NCI-H2227 treated with DMSO at 0.1 percent for 48 hours (cell line): ENCODE measurements around the gene DPY19L1.
"Not testable (repeated sequence)": the region's sequence is repeated elsewhere in the genome, so short reads cannot be mapped to it uniquely, and the experiment has no call there.

Source experiments
- DNase-seq: peaks from one replicate; lab custom pipeline; 2025; lab: John Stamatoyannopoulos, UW

The DPY19L1 gene

GRCh38 chr7:34988442-34989125 is 48.7 kb downstream of the DPY19L1 start:
- not testable (repeated sequence) for DNase-seq

- not testable (repeated sequence) for DNase-seq
These were observed 52.1 kb downstream of the DPY19L1 start for GRCh38 chr7:34985155-34985554.

- not testable (repeated sequence) for DNase-seq
These were observed 53.1 kb downstream of the DPY19L1 start for GRCh38 chr7:34984140-34984539.

- no peak for DNase-seq
These were observed 54.8 kb downstream of the DPY19L1 start for GRCh38 chr7:34982371-34983019.

GRCh38 chr7:34979124-34979523 is 58.2 kb downstream of the DPY19L1 start:
- not testable (repeated sequence) for DNase-seq

GRCh38 chr7:34973400-34973760 is 63.9 kb downstream of the DPY19L1 start:
- DNase-seq = no peak

GRCh38 chr7:34972739-34973399 is 64.4 kb downstream of the DPY19L1 start:
- not testable (repeated sequence) for DNase-seq

GRCh38 chr7:34967818-34968217 is 69.5 kb downstream of the DPY19L1 start:
- not testable (repeated sequence) for DNase-seq

- DNase-seq = not testable (repeated sequence)
These were observed 70.8 kb downstream of the DPY19L1 start for GRCh38 chr7:34966504-34966903.

GRCh38 chr7:34958021-34958420 is 79.3 kb downstream of the DPY19L1 start:
- DNase-seq = no peak

- DNase-seq = no peak
These were observed 84.5 kb downstream of the DPY19L1 start for GRCh38 chr7:34952822-34953221.

- no peak for DNase-seq
These were observed 87.9 kb downstream of the DPY19L1 start for GRCh38 chr7:34949361-34949760.

GRCh38 chr7:34947427-34947826 is 89.9 kb downstream of the DPY19L1 start:
- DNase-seq = not testable (repeated sequence)

GRCh38 chr7:34946486-34946885 is 90.8 kb downstream of the DPY19L1 start:
- no peak for DNase-seq

- not testable (repeated sequence) for DNase-seq
These were observed 91.3 kb downstream of the DPY19L1 start for GRCh38 chr7:34945894-34946477.

GRCh38 chr7:34939175-34939574 is 98.1 kb downstream of the DPY19L1 start:
- DNase-seq = no peak

GRCh38 chr7:34935735-34936165 is 101.5 kb downstream of the DPY19L1 start:
- not testable (repeated sequence) for DNase-seq

GRCh38 chr7:34931739-34932138 is 105.5 kb downstream of the DPY19L1 start:
- DNase-seq = no peak

- DNase-seq = not testable (repeated sequence)
These were observed 107.5 kb downstream of the DPY19L1 start for GRCh38 chr7:34929783-34930182.

- no peak for DNase-seq
These were observed 108.7 kb downstream of the DPY19L1 start for GRCh38 chr7:34928560-34928959.

- DNase-seq = no peak
These were observed 109.2 kb downstream of the DPY19L1 start for GRCh38 chr7:34928052-34928451.

- not testable (repeated sequence) for DNase-seq
These were observed 116.8 kb downstream of the DPY19L1 start for GRCh38 chr7:34920470-34920869.

- not testable (repeated sequence) for DNase-seq
These were observed 118.2 kb downstream of the DPY19L1 start for GRCh38 chr7:34919038-34919437.
